T-helper 22 cell (primary cell): ENCODE data around the gene NUP210.
"Not testable (repeated sequence)": the region's sequence is repeated elsewhere in the genome, so short reads cannot be mapped to it uniquely, and the experiment has no call there.

Experiments used
- DNase-seq: peaks from one replicate; pipeline ENCODE4 v3.0.0-alpha.2; 2020; ENCODE audit warnings: low read depth

Gene NUP210

GRCh38 chr3:13406190-13406589, 13.9 kb downstream of the NUP210 start:
- no peak for DNase-seq

GRCh38 chr3:13405614-13406013, 14.5 kb downstream of the NUP210 start:
- no peak for DNase-seq

GRCh38 chr3:13404626-13405452, 15.3 kb downstream of the NUP210 start:
- no peak for DNase-seq

GRCh38 chr3:13403847-13404246, 16.3 kb downstream of the NUP210 start:
- no peak for DNase-seq

GRCh38 chr3:13403213-13403819, 16.8 kb downstream of the NUP210 start:
- no peak for DNase-seq

GRCh38 chr3:13401149-13401548, 19.0 kb downstream of the NUP210 start:
- no peak for DNase-seq

- DNase-seq: no peak
These were observed 19.9 kb downstream of the NUP210 start for GRCh38 chr3:13400114-13400673.

GRCh38 chr3:13399603-13400002, 20.5 kb downstream of the NUP210 start:
- DNase-seq: no peak

- no peak for DNase-seq
These were observed 22.8 kb downstream of the NUP210 start for GRCh38 chr3:13397316-13397715.

- DNase-seq: no peak
These were observed 25.8 kb downstream of the NUP210 start for GRCh38 chr3:13394363-13394762.

GRCh38 chr3:13393427-13394360, 26.4 kb downstream of the NUP210 start:
- no peak for DNase-seq

GRCh38 chr3:13391308-13391707, 28.8 kb downstream of the NUP210 start:
- no peak for DNase-seq

GRCh38 chr3:13389378-13389777, 30.7 kb downstream of the NUP210 start:
- DNase-seq: no peak

GRCh38 chr3:13388816-13389215, 31.3 kb downstream of the NUP210 start:
- DNase-seq: no peak

GRCh38 chr3:13385373-13385965, 34.7 kb downstream of the NUP210 start:
- DNase-seq: no peak

GRCh38 chr3:13380971-13381370, 39.2 kb downstream of the NUP210 start:
- no peak for DNase-seq

GRCh38 chr3:13379201-13379830, 40.8 kb downstream of the NUP210 start:
- no peak for DNase-seq

GRCh38 chr3:13378155-13378554, 42.0 kb downstream of the NUP210 start:
- DNase-seq: no peak

GRCh38 chr3:13377741-13378140, 42.4 kb downstream of the NUP210 start:
- not testable (repeated sequence) for DNase-seq

GRCh38 chr3:13377021-13377420, 43.1 kb downstream of the NUP210 start:
- no peak for DNase-seq

- DNase-seq: no peak
These were observed 44.0 kb downstream of the NUP210 start for GRCh38 chr3:13376091-13376490.
